NCI-H2196 (cell line): ENCODE measurements around the gene NLRP9.

Experiments used
- DNase-seq: peaks from one replicate; lab custom pipeline; 2025; ENCODE audit not compliant: unreplicated experiment; lab: John Stamatoyannopoulos, UW

Gene NLRP9

DNA sequence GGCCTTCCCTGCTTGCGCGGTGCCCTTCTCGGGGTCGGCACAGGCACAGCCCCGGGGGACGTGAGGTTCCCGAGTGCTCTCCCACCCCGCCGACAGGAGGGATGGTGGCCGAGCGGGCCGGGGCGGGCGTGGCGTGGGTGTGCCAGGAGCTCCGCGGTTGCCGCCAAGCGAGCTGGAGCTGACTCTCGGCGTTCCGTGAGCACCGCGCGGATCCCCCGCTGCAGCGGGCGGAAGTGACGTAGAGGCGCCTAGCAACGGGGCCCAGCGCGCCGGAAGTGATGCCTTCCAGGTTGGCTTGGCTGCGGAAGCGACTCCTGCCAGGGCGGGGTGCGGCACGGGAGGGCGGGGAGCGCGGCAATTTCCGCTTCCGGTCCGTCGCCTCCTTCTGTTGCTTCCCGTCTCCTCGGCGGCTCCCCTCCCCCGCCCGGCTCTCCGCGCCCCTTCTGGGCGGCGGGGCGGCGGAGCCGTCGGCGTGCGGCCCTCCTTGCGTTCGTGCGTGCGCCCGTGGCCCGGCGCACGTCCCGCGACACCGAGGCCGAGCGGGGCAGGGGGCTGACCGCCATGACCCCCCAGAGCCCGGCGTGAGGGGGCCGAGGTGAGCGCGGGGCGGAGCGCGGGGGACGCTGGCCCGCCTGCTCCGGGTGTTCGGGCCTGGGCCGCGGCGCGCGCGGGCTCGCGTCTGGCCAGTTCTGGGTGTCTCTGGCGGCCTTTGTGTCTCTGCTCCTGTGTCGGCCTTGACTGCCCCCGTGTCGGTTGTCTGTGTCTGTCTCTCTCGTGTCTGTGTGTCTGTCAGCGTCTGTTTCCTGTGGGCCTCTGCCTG, 63.2 kb downstream of the NLRP9 start, which contains the start of gene EPN1:
Gene EPN1, plus strand, starts transcription at position 386 of the 820 bp plus-strand sequence. CDS start 3,402 bp downstream, outside the sequence.
- DNase-seq: peak; percentile 98

DNA sequence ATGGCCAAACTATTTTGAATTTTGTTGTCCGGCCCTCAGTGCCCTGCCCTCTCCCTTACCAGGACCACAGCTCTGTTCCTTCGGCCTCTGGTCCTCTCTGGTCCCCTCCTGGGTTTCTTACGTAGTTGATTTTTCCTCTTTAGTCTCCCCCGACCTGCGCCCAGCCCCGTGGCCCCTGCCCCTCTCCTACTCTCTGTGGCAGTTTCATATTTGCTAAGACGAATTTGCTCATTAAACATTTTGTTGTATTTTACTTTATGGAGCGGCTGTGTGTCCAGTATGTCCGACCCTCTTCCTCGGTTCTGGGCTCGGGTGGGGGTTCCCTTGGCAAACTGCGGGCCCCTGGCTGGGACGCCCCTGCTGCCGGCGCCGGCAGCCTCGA, 63.8 kb downstream of the NLRP9 start:
- DNase-seq: no peak

DNA sequence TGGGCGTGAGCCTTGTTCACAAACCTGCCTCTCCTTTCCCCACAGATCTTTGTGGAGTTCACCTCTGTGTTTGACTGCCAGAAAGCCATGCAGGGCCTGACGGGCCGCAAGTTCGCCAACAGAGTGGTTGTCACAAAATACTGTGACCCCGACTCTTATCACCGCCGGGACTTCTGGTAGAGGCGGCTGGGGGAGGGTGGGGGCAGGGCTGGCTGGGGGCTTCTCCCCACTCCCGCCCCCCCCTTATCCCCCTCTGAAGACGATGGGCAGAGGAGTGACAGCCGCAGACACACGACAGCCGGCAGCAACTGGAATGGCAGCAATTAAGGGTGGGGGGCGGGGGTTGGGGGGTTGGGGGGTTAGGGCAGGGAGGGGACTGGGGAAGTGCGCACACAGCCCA, 64.3 kb downstream of the NLRP9 start:
- DNase-seq: no peak

DNA sequence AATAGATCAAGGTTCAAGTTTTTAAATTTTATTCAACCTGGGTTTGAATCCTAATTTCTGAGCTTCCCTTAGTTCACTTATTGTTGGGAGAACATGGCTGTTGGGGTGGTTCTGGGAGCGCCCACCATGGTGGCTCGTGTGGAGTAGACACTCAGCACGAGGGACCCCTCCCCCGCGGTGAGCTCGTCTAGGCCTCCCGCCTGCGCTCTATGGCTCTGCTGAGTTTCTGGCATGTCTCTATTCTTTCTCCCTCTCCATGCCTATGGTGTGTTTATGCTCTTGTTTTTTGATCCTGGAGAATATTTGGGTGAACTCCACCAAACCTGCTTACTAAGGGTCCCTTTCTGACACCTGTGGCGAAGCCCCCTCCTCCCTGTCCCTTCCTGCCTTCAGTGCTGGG, 64.7 kb downstream of the NLRP9 start:
- DNase-seq: no peak

DNA sequence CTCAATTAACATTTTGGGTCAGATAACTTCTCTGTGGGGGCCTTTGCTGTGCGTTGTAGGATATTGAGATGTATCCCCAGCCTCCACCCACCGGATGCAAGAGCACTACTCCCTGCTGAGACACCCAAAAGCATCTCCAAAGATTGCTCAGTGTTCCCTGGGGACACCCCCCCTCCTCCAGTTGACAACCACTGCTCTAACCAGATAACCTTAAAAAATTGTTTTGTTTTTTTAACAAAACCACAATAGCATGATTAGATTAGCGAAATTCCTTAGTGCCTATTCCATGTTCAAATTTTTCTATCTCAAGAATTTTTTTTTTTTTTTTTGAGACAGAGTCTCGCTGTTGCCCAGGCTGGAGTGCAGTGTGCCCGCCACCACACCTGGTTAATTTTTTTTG, 65.8 kb downstream of the NLRP9 start:
- no peak for DNase-seq

DNA sequence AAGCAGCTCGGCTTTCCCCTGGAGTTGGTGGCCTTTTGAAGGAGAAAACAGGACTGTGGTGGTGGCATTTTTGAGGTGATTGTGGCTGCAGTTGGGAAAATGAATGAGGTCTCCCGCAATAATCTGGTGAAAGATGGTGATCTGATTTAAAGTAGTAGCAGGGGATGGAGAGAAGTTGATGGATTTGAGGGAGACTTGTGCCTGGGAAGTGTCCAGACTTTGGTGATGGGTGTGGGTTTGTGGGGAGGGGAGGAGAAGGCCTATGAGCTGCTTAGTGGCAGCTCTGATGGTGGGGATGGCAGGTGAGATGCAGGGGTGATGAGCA, 67.2 kb downstream of the NLRP9 start:
- no peak for DNase-seq

DNA sequence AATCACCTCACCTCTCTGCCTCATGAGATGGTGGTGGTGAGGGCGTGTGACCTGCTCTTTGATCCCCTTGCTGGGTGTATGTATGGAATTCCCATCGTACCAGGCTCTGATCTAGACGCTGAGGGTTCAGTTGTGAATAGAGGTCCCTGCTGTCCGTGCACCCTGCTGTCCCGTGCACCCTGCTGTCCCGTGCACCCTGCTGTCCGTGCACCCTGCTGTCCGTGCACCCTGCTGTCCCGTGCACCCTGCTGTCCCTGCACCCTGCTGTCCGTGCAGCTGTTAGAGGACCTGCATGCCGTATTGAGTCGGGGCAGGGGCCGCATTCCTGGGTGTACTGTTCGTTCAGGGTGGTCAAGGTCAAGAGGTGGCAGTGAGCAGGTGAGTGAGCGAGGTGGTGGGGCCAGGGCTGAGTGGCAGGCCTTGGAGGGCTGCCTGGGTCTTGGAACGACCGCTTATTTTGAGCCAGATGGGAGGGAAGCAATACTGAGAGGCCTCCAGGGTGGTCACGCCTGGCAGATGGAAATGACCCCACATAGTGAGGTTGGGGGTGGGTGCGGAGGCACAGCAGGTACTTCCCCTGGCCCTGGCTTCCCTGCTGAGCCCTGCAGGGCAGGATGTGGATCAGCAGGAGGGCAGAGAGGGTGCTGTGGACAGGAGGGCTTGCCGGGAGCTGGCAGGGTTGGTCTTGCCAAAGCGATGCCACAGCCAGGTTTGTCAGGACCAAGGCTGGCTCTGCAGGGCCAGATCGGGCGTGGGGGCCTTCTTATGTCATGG, 67.7 kb downstream of the NLRP9 start:
- DNase-seq: no peak

DNA sequence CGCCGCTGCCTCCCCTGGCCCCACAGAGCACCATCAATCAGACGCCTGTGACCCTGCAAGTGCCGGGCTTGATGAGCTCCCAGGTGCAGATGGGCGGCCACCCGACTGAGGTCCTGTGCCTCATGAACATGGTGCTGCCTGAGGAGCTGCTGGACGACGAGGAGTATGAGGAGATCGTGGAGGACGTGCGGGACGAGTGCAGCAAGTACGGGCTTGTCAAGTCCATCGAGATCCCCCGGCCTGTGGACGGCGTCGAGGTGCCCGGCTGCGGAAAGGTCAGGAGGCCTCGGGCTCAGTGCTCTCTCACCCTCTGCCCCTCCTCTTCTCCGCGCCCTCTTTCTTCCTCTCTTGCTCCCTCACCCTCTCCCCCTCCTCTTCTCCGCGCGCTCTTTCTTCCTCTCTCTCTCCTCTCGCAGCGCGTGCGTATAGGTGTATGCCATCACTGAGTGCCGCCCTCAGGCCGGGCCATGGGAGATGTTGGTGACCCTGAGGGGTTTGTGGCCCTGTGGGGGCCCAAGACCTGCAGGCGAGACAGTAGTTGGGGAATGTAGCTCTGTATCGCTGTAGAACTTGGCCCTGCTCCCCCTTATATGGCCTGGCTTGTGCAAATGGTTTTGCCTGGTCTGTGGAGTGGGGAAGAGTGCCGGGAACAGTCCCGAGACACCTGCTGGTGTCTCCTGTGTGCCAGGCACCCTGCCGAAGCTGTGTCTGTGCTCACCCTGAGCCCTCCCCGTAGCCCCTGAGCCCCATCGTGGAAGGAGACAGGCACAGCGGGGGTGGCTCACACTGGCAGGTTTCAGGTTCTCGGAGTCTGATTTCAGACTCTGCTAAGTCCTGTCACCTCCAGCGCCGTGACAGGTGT, 68.6 kb downstream of the NLRP9 start:
- no peak for DNase-seq

DNA sequence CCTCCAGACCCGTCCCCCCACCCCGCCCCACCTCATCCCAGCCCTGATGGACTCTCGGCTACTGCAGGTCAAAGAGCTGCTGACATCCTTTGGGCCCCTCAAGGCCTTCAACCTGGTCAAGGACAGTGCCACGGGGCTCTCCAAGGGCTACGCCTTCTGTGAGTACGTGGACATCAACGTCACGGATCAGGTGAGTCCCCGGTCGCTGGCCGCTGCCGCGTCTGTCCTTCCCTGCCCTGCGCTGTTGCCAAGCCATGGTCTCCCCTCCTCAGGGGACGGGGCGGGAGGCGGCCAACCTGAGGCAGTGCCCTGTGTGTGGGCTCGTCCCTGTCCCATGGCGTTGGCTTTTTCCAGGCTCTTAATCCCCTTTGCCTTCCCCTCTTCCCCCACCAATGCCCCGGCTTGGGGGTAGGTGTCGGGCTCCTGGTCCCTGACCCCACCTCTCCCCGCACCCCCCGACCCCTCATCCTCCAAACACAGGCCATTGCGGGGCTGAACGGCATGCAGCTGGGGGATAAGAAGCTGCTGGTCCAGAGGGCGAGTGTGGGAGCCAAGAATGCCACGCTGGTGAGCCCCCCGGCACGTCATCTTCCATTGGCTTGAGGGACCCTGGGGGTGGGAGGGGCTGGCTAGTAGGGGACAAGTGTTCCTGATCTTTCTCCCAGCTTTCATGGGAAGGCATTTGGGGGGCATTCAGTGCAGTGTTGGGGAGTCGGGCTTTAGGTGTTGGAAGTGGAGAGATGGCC, 69.4 kb downstream of the NLRP9 start:
- DNase-seq: no peak

DNA sequence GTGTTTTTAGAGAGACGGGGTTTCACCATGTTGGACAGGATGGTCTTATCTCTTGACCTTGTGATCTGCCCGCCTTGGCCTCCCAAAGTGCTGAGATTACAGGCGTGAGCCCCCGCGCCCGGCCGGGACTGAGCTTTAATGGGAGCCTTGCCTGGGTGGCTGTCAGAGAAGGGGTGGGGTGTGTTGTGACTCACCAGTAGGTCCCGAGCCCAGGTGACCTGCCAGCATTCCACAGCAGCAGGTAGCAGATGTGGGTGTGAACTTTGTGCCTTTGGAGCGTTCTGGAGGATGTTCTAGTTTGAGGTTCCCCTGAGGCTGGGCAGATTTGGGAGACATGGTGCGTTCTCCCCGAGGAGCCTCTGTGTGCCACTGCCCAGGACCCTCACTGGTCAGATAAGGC, 70.2 kb downstream of the NLRP9 start:
- no peak for DNase-seq

DNA sequence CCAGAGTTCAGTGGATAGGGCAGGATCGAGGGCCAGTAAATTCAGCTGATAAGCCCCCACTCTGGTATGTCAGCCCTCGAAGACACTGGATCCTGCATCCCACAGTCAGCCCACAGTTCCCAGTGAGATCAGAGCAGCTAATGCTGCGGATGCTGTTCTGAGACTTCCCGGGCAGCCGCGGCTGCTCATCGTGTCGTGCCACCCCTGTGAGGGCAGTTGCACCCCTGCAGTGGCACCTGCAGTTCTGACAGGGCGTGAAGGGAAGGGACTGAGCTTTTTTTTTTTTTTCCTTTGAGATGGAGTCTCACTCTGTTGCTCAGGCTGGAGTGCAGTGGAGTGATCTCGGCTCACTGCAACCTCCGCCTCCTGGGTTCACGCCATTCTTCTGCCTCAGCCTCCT, 70.7 kb downstream of the NLRP9 start:
- no peak for DNase-seq

DNA sequence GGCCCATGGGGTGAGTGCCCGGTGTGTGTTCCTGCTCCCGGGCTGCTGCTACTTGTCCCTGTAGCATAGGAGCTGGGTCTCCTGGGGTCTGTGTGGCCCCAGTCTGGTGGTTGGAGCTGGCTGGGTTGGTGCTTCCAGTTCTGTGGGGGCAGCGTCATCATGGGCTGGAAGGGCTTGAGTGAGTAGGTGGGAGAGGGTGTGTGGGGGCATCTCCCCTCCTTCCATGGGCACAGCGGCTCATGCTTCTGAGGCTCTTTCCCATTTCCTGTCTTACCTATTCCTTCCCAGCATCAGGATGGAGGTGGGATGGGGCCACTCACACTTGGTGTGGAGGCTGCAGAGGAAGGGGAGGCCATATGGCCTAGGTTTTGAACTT, 71.2 kb downstream of the NLRP9 start:
- DNase-seq: no peak

DNA sequence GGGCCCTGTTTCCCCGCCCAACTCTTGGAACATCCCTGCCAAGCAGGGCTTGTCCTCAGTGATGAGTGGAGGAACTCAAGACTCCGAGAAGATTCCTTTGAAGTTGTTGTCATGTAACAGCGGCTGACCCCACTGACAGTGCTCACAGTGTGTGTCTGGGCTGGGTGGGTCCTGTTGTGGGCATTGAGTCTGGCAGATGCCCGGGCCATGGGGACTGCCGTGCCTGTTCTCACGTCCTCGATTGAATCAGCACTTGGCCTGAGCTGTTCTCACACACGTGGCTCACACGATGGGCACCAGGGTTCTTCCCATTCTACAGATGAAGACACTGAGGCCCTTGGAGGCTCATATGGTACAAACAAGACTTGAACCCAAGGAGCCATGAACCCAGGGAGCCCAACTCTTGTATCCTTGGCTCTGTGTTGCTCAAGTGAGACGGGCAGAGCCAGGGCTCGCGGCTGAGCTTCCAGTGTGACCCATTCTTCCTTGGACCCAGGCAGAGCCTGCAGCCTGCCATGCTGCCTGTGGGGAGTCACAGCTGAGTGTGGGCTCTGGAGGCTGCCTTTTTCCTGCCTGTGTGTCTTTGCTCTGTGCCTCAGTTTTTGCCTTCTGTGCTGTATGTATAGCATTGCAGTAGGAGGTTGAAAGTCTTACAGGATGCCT, 71.7 kb downstream of the NLRP9 start:
- DNase-seq: no peak

DNA sequence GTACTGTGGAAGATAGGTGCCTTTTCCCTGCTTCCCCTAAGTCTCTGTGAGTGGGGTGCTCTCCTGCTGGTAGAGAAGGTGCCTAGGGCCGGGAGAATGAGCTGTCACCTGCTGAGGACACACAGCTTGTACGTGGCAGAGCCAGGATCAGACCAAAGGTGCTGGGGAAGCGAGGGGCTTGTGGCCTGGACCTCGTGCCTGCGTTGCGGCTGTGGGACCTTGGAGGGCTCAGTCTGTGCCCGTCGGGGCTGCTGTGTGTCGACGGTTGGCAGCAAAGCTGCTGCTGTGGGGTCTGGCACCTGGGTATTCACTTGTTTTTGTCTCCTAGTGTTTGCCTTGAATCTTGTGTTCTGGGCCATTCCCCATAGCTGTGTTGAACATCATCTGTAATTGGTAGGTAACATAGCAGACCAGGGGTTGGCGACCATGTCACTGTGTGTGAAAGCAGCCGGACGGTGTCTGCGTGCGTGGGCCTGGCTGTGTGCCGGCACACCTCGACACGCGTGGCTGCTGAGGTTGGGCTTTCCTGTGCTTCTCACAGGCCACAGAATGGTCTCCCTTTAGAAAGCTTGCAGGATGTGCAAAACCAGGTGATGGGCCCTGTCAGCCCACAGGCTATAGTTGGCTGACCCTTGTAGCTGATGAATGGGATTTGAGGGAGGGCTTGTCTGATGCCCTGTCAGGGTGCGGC, 74.2 kb downstream of the NLRP9 start:
- DNase-seq: no peak

DNA sequence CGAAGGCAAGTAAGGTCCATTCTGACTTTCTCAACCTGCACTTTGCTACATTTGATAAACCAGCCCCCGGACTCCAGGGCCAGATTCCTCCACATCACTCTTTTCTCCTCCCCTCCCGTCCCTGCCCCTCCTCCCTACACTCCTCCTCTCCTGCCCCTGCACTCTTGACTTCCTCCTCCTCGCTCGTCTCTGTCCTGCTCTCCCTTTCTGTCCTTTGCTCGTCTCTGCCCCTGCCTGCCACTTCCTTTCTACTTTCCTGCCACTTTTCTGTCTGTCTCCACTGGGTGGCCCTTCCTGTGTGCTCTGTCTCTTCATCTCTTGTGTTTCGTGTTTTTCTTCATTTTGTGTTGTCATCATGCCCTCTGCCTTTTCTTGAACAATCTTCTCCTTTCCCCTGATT, 76.4 kb downstream of the NLRP9 start:
- no peak for DNase-seq

DNA sequence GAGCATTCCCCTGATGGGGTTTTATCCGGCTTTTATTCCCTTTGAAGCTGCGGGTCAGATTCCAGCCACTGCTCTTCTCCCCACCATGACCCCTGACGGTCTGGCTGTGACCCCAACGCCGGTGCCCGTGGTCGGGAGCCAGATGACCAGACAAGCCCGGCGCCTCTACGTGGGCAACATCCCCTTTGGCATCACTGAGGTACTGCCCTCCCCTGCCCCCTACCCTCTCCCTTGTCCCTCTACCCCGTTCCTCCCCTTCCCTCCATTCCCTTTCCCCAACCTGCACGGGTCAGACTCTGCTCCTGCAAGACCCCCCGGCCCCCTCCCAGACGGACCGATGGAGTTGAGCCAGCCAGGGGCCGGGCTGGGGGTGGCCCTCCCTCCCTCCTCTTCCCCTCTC, 77.2 kb downstream of the NLRP9 start:
- DNase-seq: no peak

DNA sequence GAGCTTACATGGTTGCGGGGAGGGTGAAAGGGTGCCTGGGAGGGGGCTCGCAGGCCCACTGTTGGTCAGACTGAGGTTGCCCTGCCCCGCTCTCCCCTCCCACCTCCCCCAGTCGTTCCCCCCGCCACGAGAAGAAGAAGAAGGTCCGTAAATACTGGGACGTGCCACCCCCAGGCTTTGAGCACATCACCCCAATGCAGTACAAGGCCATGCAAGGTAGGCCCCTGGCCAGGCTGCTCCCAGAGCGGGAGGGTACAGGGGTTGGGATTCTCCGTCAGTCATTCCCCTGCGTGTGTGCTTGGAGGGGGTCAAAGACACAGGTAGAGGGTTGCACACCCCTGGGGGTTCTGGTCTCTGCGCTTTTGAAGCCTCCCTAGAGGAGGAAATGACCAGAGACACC, 77.8 kb downstream of the NLRP9 start:
- no peak for DNase-seq

DNA sequence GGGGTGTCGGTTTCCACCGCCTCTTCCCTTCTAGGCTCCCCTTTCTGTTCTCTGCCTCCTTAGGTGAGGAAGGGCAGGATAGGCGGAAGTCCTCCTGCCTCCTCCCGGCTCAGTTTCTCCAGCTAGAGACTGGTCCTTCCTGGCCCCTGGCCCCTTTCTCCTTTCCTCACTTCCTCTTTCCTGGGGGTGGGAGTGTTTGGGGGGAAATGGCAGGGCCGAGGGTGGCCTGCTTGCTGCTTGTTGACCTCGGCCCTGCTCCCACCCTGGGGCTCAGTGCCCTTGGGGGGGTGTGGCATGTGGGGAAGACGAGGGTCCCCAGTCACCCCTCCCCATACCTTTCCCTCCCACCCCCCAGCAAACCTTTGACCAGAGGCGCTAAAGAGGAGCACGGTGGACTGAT, 78.4 kb downstream of the NLRP9 start:
- DNase-seq: no peak

DNA sequence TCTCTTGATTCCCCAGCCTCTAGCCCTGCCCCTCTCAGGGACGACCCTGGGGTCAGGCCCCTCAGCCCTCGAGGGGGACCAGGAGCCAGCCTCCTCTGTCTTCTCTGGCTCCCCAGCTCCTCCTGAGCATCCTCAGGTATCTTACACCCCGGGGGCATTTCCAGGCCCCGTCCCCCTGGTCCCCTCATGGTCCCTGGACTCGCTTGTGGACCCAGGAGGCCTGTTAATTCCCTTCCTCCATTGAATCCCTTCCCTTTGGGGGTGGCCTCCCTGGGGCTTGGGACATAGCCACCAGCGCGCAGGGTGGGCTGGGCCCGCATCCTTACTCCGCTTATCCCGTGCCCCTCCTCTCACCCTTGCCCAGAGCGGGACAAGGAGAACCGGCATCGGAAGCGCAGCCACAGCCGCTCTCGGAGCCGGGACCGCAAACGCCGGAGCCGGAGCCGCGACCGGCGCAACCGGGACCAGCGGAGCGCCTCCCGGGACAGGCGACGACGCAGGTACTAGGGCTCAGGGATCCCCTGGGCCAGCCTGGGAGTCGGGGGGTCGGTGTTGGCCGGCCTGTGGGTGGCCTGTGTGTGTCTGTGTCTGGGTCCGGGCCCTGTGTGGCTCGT, 79.2 kb downstream of the NLRP9 start:
- no peak for DNase-seq
